ENCODE measurements around the gene SGTA. TPM values are rescaled to one million over a fixed set of nuclear protein-coding genes. Genes with fewer than 3 reads are reported as not detected.
A peak's percentile ranks its signal among the peaks of the same experiment; 100 is the strongest.

Gene SGTA
- total and polyA plus RNA-seq, 2 of the 8 experiments (the other 6 are each of a cell fraction or from before 2014, with no cell fraction given), result 86.8 to 130 TPM

GRCh38 chr19:2740314-2740656 lies 42.8 kb downstream of the SGTA start:
- peaks cover 0 to 2% of the 10 kb centered on the region in 2 experiments; a peak in 1 of 4 replicates for H3K79me2 ChIP-seq (ENCODE audit: control insufficient read depth in 1 of 2, insufficient read depth in 2 of 2, low read length in 2 of 2)
- H2BK5ac ChIP-seq (ENCODE audit: low read depth, low read length), result no peak overlapping the region
- no peak overlapping the region for H3K18ac ChIP-seq (ENCODE audit: extremely low read depth, low read length)
- no peaks in the 10 kb centered on the region for H3K27me3 ChIP-seq (replicated peaks in 1 of 4; ENCODE audit: control insufficient read depth in 3 of 4, extremely low read depth in 1 of 4, insufficient read depth in 3 of 4, low read length in 3 of 4)
- H3K14ac ChIP-seq (ENCODE audit: insufficient read length), result no peak overlapping the region
- H3K9ac ChIP-seq (replicated peaks in 1 of 4; ENCODE audit: extremely low read depth in 1 of 4, low read depth in 3 of 4, low read length in 3 of 4), result no peak overlapping the region
- H4K5ac ChIP-seq (ENCODE audit: insufficient read length, low read depth, low read length), result no peak overlapping the region
- H3K9me3 ChIP-seq (ENCODE audit: insufficient read depth in 2 of 2, low read depth in 1 of 2, low read length in 1 of 2), result no peaks in the 10 kb centered on the region
- H2AK5ac ChIP-seq (ENCODE audit: low read depth, low read length), result no peak overlapping the region
- H3K27ac ChIP-seq (ENCODE audit: low read depth, low read length), result no peak overlapping the region
- peaks cover 3 to 16% (median 8%) of the 10 kb centered on the region in 4 experiments; a peak in 6 of 8 replicates for H3K36me3 ChIP-seq (ENCODE audit: control insufficient read depth in 2 of 4, insufficient read depth in 4 of 4, low read length in 3 of 4)
- H4K91ac ChIP-seq (replicated peaks; ENCODE audit: insufficient read length, low read length), result no peak overlapping the region
- FAIRE-seq, result no peak
- no peak overlapping the region for H2BK15ac ChIP-seq (ENCODE audit: low read length)
- no peaks in the 10 kb centered on the region for H3K4me1 ChIP-seq (replicated peaks in 1 of 4; ENCODE audit: control insufficient read depth in 3 of 4, insufficient read depth in 4 of 4, low read length in 3 of 4)
- H2BK12ac ChIP-seq (ENCODE audit: low read depth, low read length), result no peak overlapping the region
- no peak overlapping the region for H3K4ac ChIP-seq (replicated peaks; ENCODE audit: insufficient read length, low read depth, low read length)
- ChIA-PET POLR2A (ENCODE audit: partially characterized antibody) (interaction anchor here (0.8 to 1.7 kb wide), 6 partner anchors 17 to 159 kb away, joined by 3 to 8 read pairs (median 4); no protein-coding TSS in a partner anchor), CTCF (ENCODE audit: partially characterized antibody) (interaction anchor here (0.9 to 3.7 kb wide), 4 partner anchors 9 to 131 kb away, joined by 3 to 14 read pairs (median 13); no protein-coding TSS in a partner anchor)
- no peak overlapping the region for H3K4me3 ChIP-seq (ENCODE audit: extremely low read depth in 1 of 4, insufficient read depth in 2 of 4, low read depth in 3 of 4, low read length in 4 of 4)
- H3K4me2 ChIP-seq (ENCODE audit: insufficient read depth in 1 of 2, low read depth in 2 of 2, low read length in 2 of 2), result peak overlapping the region in 1 of 2 experiments; percentile 24; a peak in 1 of 4 replicates
- H3K79me1 ChIP-seq (ENCODE audit: low read depth, low read length), result no peaks in the 10 kb centered on the region
- H4K20me1 ChIP-seq (replicated peaks in 1 of 2; ENCODE audit: control insufficient read depth in 1 of 2, insufficient read depth in 2 of 2, low read length in 2 of 2), result peaks cover 1 to 14% of the 10 kb centered on the region in 2 experiments
- no peak for DNase-seq (ENCODE audit: low read depth in 1 of 2, low spot score in 2 of 2)
- no peak overlapping the region for H2BK20ac ChIP-seq (ENCODE audit: low read length)
- WGBS, 2 experiments (ENCODE audit: extremely low coverage in 1 of 2, insufficient coverage in 1 of 2, insufficient read length in 1 of 2, insufficient replicate concordance in 2 of 2, low coverage in 1 of 2, low lambda C conversion rate in 2 of 2, missing lambda C conversion rate in 1 of 2), result 47% methylated on average over 13 of the region's 13 CpGs; no CpG with 5 or more reads in 1 of the 2 experiments
- H4K8ac ChIP-seq (ENCODE audit: extremely low read depth, insufficient read depth, low read length), result no peak overlapping the region
- 0 out of 2 replicates have a peak, but pooled peaks cover 5% of the 10 kb centered on the region for H3K23me2 ChIP-seq (ENCODE audit: low read depth, low read length)
- H2AFZ ChIP-seq (ENCODE audit: low read length), result no peak overlapping the region
- H3K56ac ChIP-seq (replicated peaks; ENCODE audit: insufficient read length, low read depth, low read length), result no peak overlapping the region
- no peak overlapping the region for H2BK120ac ChIP-seq (replicated peaks; ENCODE audit: low read depth, low read length)
- no peak overlapping the region for H3K23ac ChIP-seq (ENCODE audit: insufficient read length)

All from H1 (cell line).